ENCODE data around the gene COMTD1. TPM values are rescaled to one million over a fixed set of nuclear protein-coding genes. Genes with fewer than 3 reads are reported as not detected.

The COMTD1 gene
- total RNA-seq, 3 donors from 2014 or later = 21.0 to 28.5 (median 21.7) TPM

- H3K9me3 ChIP-seq = no peaks in the 10 kb centered on the region
- H3K4me1 ChIP-seq = peaks cover 2 to 12% of the 10 kb centered on the region in 2 donors
- peak within 1 kb of the TSS; percentile 81 to 92 (median 88) for H3K4me3 ChIP-seq
- DNase-seq (ENCODE audit: low spot score in 2 of 2) = peak; percentile 81 to 86
- H3K27ac ChIP-seq = peak within 1 kb of the TSS; percentile 95 to 100
- intact Hi-C loops (cut with DNase I; ENCODE audit: low total_unique reads) = no loop called here
- TF ChIP-seq CTCF (IDR thresholded peaks at IDR 0.05) (no peak), POLR2A (IDR thresholded peaks at IDR 0.05) (no peak), POLR2AphosphoS5 (IDR thresholded peaks at IDR 0.05) (peak; percentile 88 to 90 (median 90))
- H3K27me3 ChIP-seq = no peaks in the 10 kb centered on the region
- H3K36me3 ChIP-seq = no peaks in the 10 kb centered on the region
Measured at GRCh38 chr10:75210282-75211006, 25.3 kb downstream of the COMTD1 start, which contains the start of gene VDAC2. Gene VDAC2, plus strand, starts transcription at chr10:75210796. Its CDS starts 363 bp downstream, at chr10:75211159.

GRCh38 chr10:75209921-75210281 is 25.9 kb downstream of the COMTD1 start:
- H3K36me3 ChIP-seq = no peaks in the 10 kb centered on the region
- peak in 2 of 3 donors; percentile 19 to 27 for TF ChIP-seq POLR2AphosphoS5 (IDR thresholded peaks at IDR 0.05)
- no peak for TF ChIP-seq CTCF (IDR thresholded peaks at IDR 0.05)
- peak; percentile 30 for TF ChIP-seq POLR2A (IDR thresholded peaks at IDR 0.05)
- H3K27ac ChIP-seq = peak overlapping the region; percentile 95 to 100
- intact Hi-C loops (cut with DNase I; ENCODE audit: low total_unique reads) = no loop called here
- H3K27me3 ChIP-seq = no peaks in the 10 kb centered on the region
- H3K4me1 ChIP-seq = peaks cover 2 to 12% of the 10 kb centered on the region in 2 donors
- DNase-seq (ENCODE audit: low spot score in 2 of 2) = peak; percentile 68 to 75
- no peaks in the 10 kb centered on the region for H3K9me3 ChIP-seq
- H3K4me3 ChIP-seq = peak overlapping the region; percentile 81 to 92 (median 88)

GRCh38 chr10:75209086-75209920 is 26.5 kb downstream of the COMTD1 start:
- intact Hi-C loops (cut with DNase I; ENCODE audit: low total_unique reads) = no loop called here
- H3K4me3 ChIP-seq = peak overlapping the region; percentile 81 to 92 (median 88)
- H3K27ac ChIP-seq = peak overlapping the region; percentile 95 to 100
- DNase-seq (ENCODE audit: low spot score in 2 of 2) = no peak
- H3K36me3 ChIP-seq = no peaks in the 10 kb centered on the region
- H3K9me3 ChIP-seq = no peaks in the 10 kb centered on the region
- no peaks in the 10 kb centered on the region for H3K27me3 ChIP-seq
- TF ChIP-seq POLR2AphosphoS5 (IDR thresholded peaks at IDR 0.05) (no peak), POLR2A (IDR thresholded peaks at IDR 0.05) (no peak), CTCF (IDR thresholded peaks at IDR 0.05) (no peak)
- H3K4me1 ChIP-seq = peaks cover 2 to 12% of the 10 kb centered on the region in 2 donors

- TF ChIP-seq POLR2A (IDR thresholded peaks at IDR 0.05) (no peak), POLR2AphosphoS5 (IDR thresholded peaks at IDR 0.05) (no peak), CTCF (IDR thresholded peaks at IDR 0.05) (no peak)
- no peaks in the 10 kb centered on the region for H3K27me3 ChIP-seq
- H3K36me3 ChIP-seq = no peaks in the 10 kb centered on the region
- H3K27ac ChIP-seq = peak overlapping the region; percentile 13 to 66
- H3K4me1 ChIP-seq = peaks cover 2 to 12% of the 10 kb centered on the region in 2 donors
- no peak overlapping the region for H3K4me3 ChIP-seq
- no peaks in the 10 kb centered on the region for H3K9me3 ChIP-seq
- DNase-seq (ENCODE audit: low spot score in 2 of 2) = peak in 1 of 2 donors; percentile 36
- intact Hi-C loops (cut with DNase I; ENCODE audit: low total_unique reads) = no loop called here
Measured at GRCh38 chr10:75208181-75208580, 27.6 kb downstream of the COMTD1 start.

- Histone ChIP-seq H3K4me3 (no peak overlapping the region), H3K27me3 (no peaks in the 10 kb centered on the region), H3K27ac (peak overlapping the region in 1 of 2 donors; percentile 66), H3K9me3 (no peaks in the 10 kb centered on the region), H3K4me1 (peaks cover 2 to 12% of the 10 kb centered on the region in 2 donors), H3K36me3 (no peaks in the 10 kb centered on the region)
- TF ChIP-seq POLR2A (IDR thresholded peaks at IDR 0.05) (no peak), POLR2AphosphoS5 (IDR thresholded peaks at IDR 0.05) (no peak), CTCF (IDR thresholded peaks at IDR 0.05) (no peak)
- intact Hi-C loops (cut with DNase I; ENCODE audit: low total_unique reads) = no loop called here
- DNase-seq (ENCODE audit: low spot score in 2 of 2) = no peak
Measured at GRCh38 chr10:75207857-75208144, 28.0 kb downstream of the COMTD1 start.
